Astrocyte (in vitro differentiated cells and primary cell): ENCODE data around the gene DARS1. TPM values are rescaled to one million over a fixed set of nuclear protein-coding genes. Genes with fewer than 3 reads are reported as not detected.

ENCODE experiments used
- DNase-seq: peaks from one replicate; pipeline ENCODE4 v3.0.0-alpha.2; 2010; ENCODE audit warnings: low read depth
- FAIRE-seq: peaks from 2 replicates; lab custom pipeline; 2011; peaks lifted over from hg19 to GRCh38; lab: Jason Lieb, UNC
- H2AFZ ChIP-seq: 2 replicates; pipeline ENCODE4 v1.6.0; 2012; ENCODE audit warnings: low read depth, low read length, inconsistent platforms
- H3K27ac ChIP-seq: 2 replicates; pipeline ENCODE4 v1.5.1; 2011; ENCODE audit warnings: low read depth, low read length, inconsistent platforms
- H3K27me3 ChIP-seq: 2 replicates; pipeline ENCODE4 v1.6.0; 2011; ENCODE audit warnings: low read length, inconsistent platforms; ENCODE audit not compliant: insufficient read depth
- H3K36me3 ChIP-seq: 2 replicates; pipeline ENCODE4 v1.5.1; 2011; ENCODE audit warnings: low read length, inconsistent platforms; ENCODE audit not compliant: insufficient read depth
- H3K4me1 ChIP-seq: 2 replicates; pipeline ENCODE4 v1.5.1; 2011; ENCODE audit warnings: low read length, inconsistent platforms; ENCODE audit not compliant: insufficient read depth
- H3K4me2 ChIP-seq: 2 replicates; pipeline ENCODE4 v1.6.0; 2012; ENCODE audit warnings: low read length, inconsistent platforms
- H3K4me3 ChIP-seq: 2 replicates; pipeline ENCODE4 v1.5.1; 2011; ENCODE audit warnings: low read depth, mild to moderate bottlenecking, low read length, inconsistent platforms; ENCODE audit not compliant: insufficient read depth
- H3K79me2 ChIP-seq: 2 replicates; pipeline ENCODE4 v1.6.0; 2012; ENCODE audit warnings: mild to moderate bottlenecking, low read length, inconsistent platforms; ENCODE audit not compliant: insufficient read depth
- H3K9ac ChIP-seq: 2 replicates; pipeline ENCODE4 v1.6.0; 2012; ENCODE audit warnings: mild to moderate bottlenecking, low read length, inconsistent platforms
- H3K9me3 ChIP-seq: 2 replicates; pipeline ENCODE4 v1.5.1; 2012; ENCODE audit warnings: low read depth, mild to moderate bottlenecking, low read length, inconsistent platforms; ENCODE audit not compliant: insufficient read depth
- H4K20me1 ChIP-seq: 2 replicates; pipeline ENCODE4 v1.6.0; 2012; ENCODE audit warnings: low read length, inconsistent platforms; ENCODE audit not compliant: insufficient read depth
- H3K27ac Mint-ChIP-seq: one replicate; pipeline ENCODE4 v1.8.0; 2021; ENCODE audit warnings: mild to moderate bottlenecking, mixed read lengths; ENCODE audit not compliant: unreplicated experiment
- H3K27me3 Mint-ChIP-seq: one replicate; pipeline ENCODE4 v1.8.0; 2021; ENCODE audit warnings: low read depth, mixed read lengths; ENCODE audit not compliant: unreplicated experiment
- H3K36me3 Mint-ChIP-seq: one replicate; pipeline ENCODE4 v1.8.0; 2021; ENCODE audit warnings: low read depth, mixed read lengths; ENCODE audit not compliant: unreplicated experiment
- H3K4me1 Mint-ChIP-seq: one replicate; pipeline ENCODE4 v1.8.0; 2021; ENCODE audit warnings: low read depth, mixed read lengths; ENCODE audit not compliant: unreplicated experiment
- H3K4me3 Mint-ChIP-seq: one replicate; pipeline ENCODE4 v1.8.0; 2021; ENCODE audit warnings: mild to moderate bottlenecking, moderate library complexity, mixed read lengths; ENCODE audit not compliant: unreplicated experiment
- H3K9me3 Mint-ChIP-seq: one replicate; pipeline ENCODE4 v1.8.0; 2021; ENCODE audit warnings: mild to moderate bottlenecking, mixed read lengths; ENCODE audit not compliant: unreplicated experiment
- CTCF ChIP-seq: IDR thresholded peaks from 2 replicates; pipeline ENCODE4 v1.5.1; 2011; ENCODE audit warnings: low read depth, mild to moderate bottlenecking, inconsistent platforms, low read length, moderate library complexity; ENCODE audit not compliant: insufficient read depth
- EZH2 ChIP-seq: IDR thresholded peaks from 2 replicates; pipeline ENCODE4 v1.6.1; 2012; ENCODE audit warnings: mild to moderate bottlenecking, low read length, inconsistent platforms; ENCODE audit not compliant: insufficient read depth
- total RNA-seq: library from RNA; stranded (reverse); gene quantifications from 2 replicates; pipeline ENCODE4 v1.2.1, GENCODE V29; 2021

Gene DARS1
- total RNA-seq, 1 donor from 2014 or later = 37.9 TPM

GRCh38 chr2:136013136-136013685 is 27.8 kb upstream of the DARS1 start:
- Histone ChIP-seq H3K27ac (no peak overlapping the region), H3K9me3 (no peaks in the 10 kb centered on the region), H3K4me1 (peaks cover 5% of the 10 kb centered on the region), H4K20me1 (no peaks in the 10 kb centered on the region), H3K27me3 (peaks cover 2% of the 10 kb centered on the region), H3K79me2 (no peaks in the 10 kb centered on the region), H3K4me3 (no peak overlapping the region), H3K9ac (no peak overlapping the region), H3K36me3 (no peaks in the 10 kb centered on the region), H2AFZ (no peak overlapping the region), H3K4me2 (no peak overlapping the region)
- TF ChIP-seq EZH2 (no peak), CTCF (no peak)
- H3K9me3 Mint-ChIP-seq = peaks cover 5% of the 10 kb centered on the region
- H3K27me3 Mint-ChIP-seq = no peaks in the 10 kb centered on the region
- H3K4me3 Mint-ChIP-seq = no peak overlapping the region
- no peak for DNase-seq
- H3K36me3 Mint-ChIP-seq = no peaks in the 10 kb centered on the region
- no peak for FAIRE-seq
- no peak overlapping the region for H3K27ac Mint-ChIP-seq
- H3K4me1 Mint-ChIP-seq = peaks cover 10% of the 10 kb centered on the region

DNA sequence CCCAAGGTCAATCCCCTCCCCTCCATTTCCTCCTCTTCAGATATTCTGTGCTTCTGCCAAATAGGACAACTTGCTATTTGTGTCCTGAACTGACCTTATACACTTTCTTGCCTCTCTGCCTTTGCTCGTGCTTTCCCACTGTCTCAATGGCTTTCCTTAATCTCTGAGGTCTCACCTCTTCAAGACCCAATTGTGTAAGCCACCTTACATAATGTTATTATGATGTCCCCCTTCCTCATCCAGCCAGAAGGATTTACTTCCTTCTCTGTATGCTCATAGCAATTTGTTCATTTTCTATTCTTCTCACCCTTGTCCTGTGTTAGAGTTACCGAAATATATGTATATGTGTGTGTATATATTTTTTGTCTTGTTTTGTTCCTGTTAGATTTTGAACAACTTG is 26.9 kb upstream of the DARS1 start:
- no peak for FAIRE-seq

More for the DNA sequence above, 26.9 kb upstream of the DARS1 start:
- H3K9me3 Mint-ChIP-seq = peaks cover 5% of the 10 kb centered on the region
- no peak overlapping the region for H3K4me3 ChIP-seq
- no peaks in the 10 kb centered on the region for H4K20me1 ChIP-seq
- H2AFZ ChIP-seq = no peak overlapping the region
- H3K9ac ChIP-seq = no peak overlapping the region
- H3K27ac Mint-ChIP-seq = no peak overlapping the region
- peaks cover 5% of the 10 kb centered on the region for H3K4me1 ChIP-seq
- peaks cover 11% of the 10 kb centered on the region for H3K4me1 Mint-ChIP-seq
- no peaks in the 10 kb centered on the region for H3K79me2 ChIP-seq
- no peaks in the 10 kb centered on the region for H3K36me3 ChIP-seq
- peaks cover 2% of the 10 kb centered on the region for H3K27me3 ChIP-seq
- H3K4me2 ChIP-seq = no peak overlapping the region
- H3K27ac ChIP-seq = no peak overlapping the region
- no peaks in the 10 kb centered on the region for H3K36me3 Mint-ChIP-seq
- no peak for DNase-seq
- no peak for TF ChIP-seq EZH2
- TF ChIP-seq CTCF = no peak
- no peak overlapping the region for H3K4me3 Mint-ChIP-seq
- H3K9me3 ChIP-seq = no peaks in the 10 kb centered on the region
- H3K27me3 Mint-ChIP-seq = no peaks in the 10 kb centered on the region
